PC-9 (cell line): ENCODE measurements around the gene WDR93. TPM values are rescaled to one million over a fixed set of nuclear protein-coding genes. Genes with fewer than 3 reads are reported as not detected.

Source experiments
- BruUV-seq: library from RNA; stranded (reverse); fragments of 400-500 nt; replicated peaks from 2 replicates; lab custom pipeline; 2021; lab: Mats Ljungman, UMichigan
- CTCF ChIA-PET: fragments of 300-600 bp; sonication (Branson Sonifier 250); formaldehyde crosslinking; loops from one replicate; lab custom pipeline; 2022; ENCODE audit warnings: antibody characterized with exemption; lab: Charles Lee
- POLR2A ChIA-PET: fragments of 300-600 bp; sonication (Branson Sonifier 250); formaldehyde crosslinking; loops from one replicate; lab custom pipeline; 2022; ENCODE audit warnings: antibody characterized with exemption; ENCODE audit not compliant: unreplicated experiment; lab: Charles Lee
- DNase-seq, 2 experiments: peaks; one replicate each; pipeline versions ENCODE4 v3.0.0 to v3.0.0-alpha.2; 2015 to 2022; ENCODE audit warnings: mixed read lengths in 1 of 2
- H2AFZ ChIP-seq: fragments of 200-600 bp; sonication (generic); 2 replicates; pipeline ENCODE4 v1.8.1; 2017; ENCODE audit warnings: antibody characterized with exemption
- H3F3A ChIP-seq: fragments of 200-600 bp; sonication (generic); 2 replicates; pipeline ENCODE4 v1.8.1; 2017; ENCODE audit warnings: antibody characterized with exemption, mild to moderate bottlenecking, low read depth; ENCODE audit not compliant: insufficient read depth
- H3K27ac ChIP-seq: fragments of 200-600 bp; sonication (generic); 2 replicates; pipeline ENCODE4 v1.6.1; 2016; ENCODE audit warnings: mixed run types
- H3K27me3 ChIP-seq: fragments of 200-600 bp; sonication (generic); 2 replicates; pipeline ENCODE4 v1.6.1; 2016; ENCODE audit warnings: low read depth, mixed run types; ENCODE audit not compliant: insufficient read depth
- H3K36me3 ChIP-seq: fragments of 200-600 bp; sonication (generic); 2 replicates; pipeline ENCODE4 v1.6.1; 2016; ENCODE audit warnings: low read depth, mixed run types
- H3K4me1 ChIP-seq: fragments of 200-600 bp; sonication (generic); replicated peaks from 2 replicates; pipeline ENCODE4 v1.6.1; 2016; ENCODE audit warnings: mixed run types; ENCODE audit not compliant: insufficient read depth
- H3K4me2 ChIP-seq: fragments of 200-600 bp; sonication (generic); 2 replicates; pipeline ENCODE4 v1.6.1; 2017; ENCODE audit warnings: mixed run types
- H3K4me3 ChIP-seq: fragments of 200-600 bp; sonication (generic); 2 replicates; pipeline ENCODE4 v1.6.1; 2016; ENCODE audit warnings: mixed run types
- H3K79me2 ChIP-seq: fragments of 200-600 bp; sonication (generic); 2 replicates; pipeline ENCODE4 v1.6.1; 2017; ENCODE audit warnings: low read depth, mixed run types
- H3K9me2 ChIP-seq: fragments of 200-600 bp; sonication (generic); 2 replicates; pipeline ENCODE4 v1.8.1; 2017; ENCODE audit warnings: mild to moderate bottlenecking; ENCODE audit not compliant: insufficient read depth
- H3K9me3 ChIP-seq: fragments of 200-600 bp; sonication (generic); 2 replicates; pipeline ENCODE4 v1.8.1; 2016; ENCODE audit warnings: low read depth; ENCODE audit not compliant: insufficient read depth
- H4K20me1 ChIP-seq: fragments of 200-600 bp; sonication (generic); 2 replicates; pipeline ENCODE4 v1.8.1; 2017; ENCODE audit not compliant: insufficient read depth
- CTCF ChIP-seq: fragments of 200-600 bp; sonication (generic); conservative IDR thresholded peaks from 2 replicates; pipeline ENCODE4 v1.6.1; 2017; ENCODE audit warnings: mixed run types, antibody characterized with exemption, mild to moderate bottlenecking, moderate library complexity
- EZH2 ChIP-seq: fragments of 200-600 bp; sonication (generic); IDR thresholded peaks from 2 replicates; pipeline ENCODE4 v1.8.0; 2017; ENCODE audit warnings: antibody characterized with exemption, low read depth
- intact Hi-C: fragments of 100-400 bp; cut with micrococcal nuclease; formaldehyde crosslinking; loops from one replicate; pipeline ENCODE4 v1.10.0; 2022; ENCODE audit not compliant: unreplicated experiment
- total RNA-seq: library from RNA; stranded (reverse); gene quantifications from 2 replicates; pipeline ENCODE4 v1.2.3, GENCODE V29; 2021

WDR93 gene
- total RNA-seq, 1 experiment from 2014 or later: 1.8 TPM

GRCh38 chr15:89774492-89774891, 83.9 kb downstream of the WDR93 start:
- H4K20me1 ChIP-seq: no peaks in the 10 kb centered on the region
- H3K9me2 ChIP-seq: no peaks in the 10 kb centered on the region
- no peak overlapping the region for H3K4me3 ChIP-seq
- H3K9me3 ChIP-seq: no peaks in the 10 kb centered on the region
- no peaks in the 10 kb centered on the region for H3K79me2 ChIP-seq
- H2AFZ ChIP-seq: no peak overlapping the region
- no peak for DNase-seq
- ChIA-PET CTCF (no interaction called here), POLR2A (no interaction called here)
- H3K36me3 ChIP-seq: no peaks in the 10 kb centered on the region
- no TSS peak for BruUV-seq
- H3K4me1 ChIP-seq: peaks cover 34% of the 10 kb centered on the region
- TF ChIP-seq EZH2 (no peak), CTCF (no peak)
- no peak overlapping the region for H3K4me2 ChIP-seq
- H3K27ac ChIP-seq: no peak overlapping the region
- intact Hi-C loops: no loop called here
- no peaks in the 10 kb centered on the region for H3K27me3 ChIP-seq
- peaks cover 17% of the 10 kb centered on the region; the same call in 1 of the 2 replicates for H3F3A ChIP-seq

GRCh38 chr15:89775815-89776214, 85.2 kb downstream of the WDR93 start:
- Histone ChIP-seq H3K9me3 (no peaks in the 10 kb centered on the region), H3K27me3 (no peaks in the 10 kb centered on the region), H3K4me2 (no peak overlapping the region; the same call in 1 of the 2 replicates), H3K79me2 (no peaks in the 10 kb centered on the region), H3K27ac (no peak overlapping the region), H3F3A (peaks cover 29% of the 10 kb centered on the region), H3K4me3 (no peak overlapping the region), H3K4me1 (peaks cover 33% of the 10 kb centered on the region), H3K9me2 (no peaks in the 10 kb centered on the region), H3K36me3 (no peaks in the 10 kb centered on the region), H2AFZ (no peak overlapping the region), H4K20me1 (no peaks in the 10 kb centered on the region)
- no peak for TF ChIP-seq CTCF
- TF ChIP-seq EZH2: no peak
- DNase-seq: no peak
- POLR2A ChIA-PET: no interaction called here
- intact Hi-C loops: no loop called here
- CTCF ChIA-PET: interaction anchor here (0.6 kb wide), 1 partner anchor 98 kb away, joined by 3 read pairs; no protein-coding TSS in a partner anchor
- BruUV-seq: no TSS peak

DNA sequence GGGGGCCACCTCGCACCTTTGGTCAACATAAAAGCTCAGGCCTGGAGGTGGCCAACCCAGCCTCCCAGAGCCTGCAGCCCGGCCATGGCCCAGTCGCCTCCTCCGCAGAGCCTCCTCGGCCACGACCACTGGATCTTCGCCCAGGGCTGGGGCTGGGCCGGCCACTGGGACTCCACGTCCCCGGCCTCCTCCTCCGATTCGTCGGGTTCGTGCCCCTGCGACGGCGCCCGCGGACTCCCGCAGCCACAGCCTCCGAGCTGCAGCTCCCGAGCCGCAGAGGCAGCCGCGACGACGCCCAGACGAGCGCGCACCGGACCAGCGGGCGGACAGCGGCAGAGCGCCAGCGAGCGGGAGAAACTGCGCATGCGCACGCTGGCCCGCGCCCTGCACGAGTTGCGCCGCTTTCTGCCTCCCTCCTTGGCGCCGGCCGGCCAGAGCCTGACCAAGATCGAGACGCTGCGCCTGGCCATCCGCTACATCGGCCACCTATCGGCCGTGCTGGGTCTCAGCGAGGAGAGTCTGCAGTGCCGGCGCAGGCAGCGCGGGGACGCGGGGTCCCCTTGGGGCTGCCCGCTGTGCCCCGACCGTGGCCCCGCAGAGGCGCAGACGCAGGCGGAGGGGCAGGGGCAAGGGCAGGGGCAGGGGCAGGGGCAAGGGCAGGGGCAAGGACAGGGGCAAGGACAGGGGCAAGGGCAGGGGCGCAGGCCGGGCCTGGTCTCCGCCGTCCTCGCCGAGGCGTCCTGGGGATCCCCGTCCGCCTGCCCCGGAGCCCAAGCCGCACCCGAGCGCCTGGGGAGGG, 85.9 kb downstream of the WDR93 start, which contains the start of gene MESP2:
Gene MESP2, plus strand, starts transcription at position 59 of the 799 bp plus-strand sequence. Its CDS starts 26 bp downstream, at position 85.
- no TSS peak for BruUV-seq
- no peak within 1 kb of the TSS for H3K27ac ChIP-seq
- no peaks in the 10 kb centered on the region for H3K79me2 ChIP-seq
- no peaks in the 10 kb centered on the region for H3K9me3 ChIP-seq
- H4K20me1 ChIP-seq: no peaks in the 10 kb centered on the region
- ChIA-PET CTCF (no interaction called here), POLR2A (no interaction called here)
- H3K4me1 ChIP-seq: peaks cover 37% of the 10 kb centered on the region
- no peak for TF ChIP-seq CTCF
- intact Hi-C loops: no loop called here
- no peak within 1 kb of the TSS for H2AFZ ChIP-seq
- H3K4me3 ChIP-seq: no peak within 1 kb of the TSS
- peak in 1 of 2 experiments; percentile 66 for DNase-seq
- H3K27me3 ChIP-seq: no peaks in the 10 kb centered on the region
- H3K36me3 ChIP-seq: no peaks in the 10 kb centered on the region
- H3K4me2 ChIP-seq: no peak within 1 kb of the TSS; the same call in 1 of the 2 replicates
- H3F3A ChIP-seq: peaks cover 34% of the 10 kb centered on the region
- H3K9me2 ChIP-seq: no peaks in the 10 kb centered on the region
